ENCODE measurements around the gene WDR45B.
A peak's percentile ranks its signal among the peaks of the same experiment; 100 is the strongest.
"Not testable (repeated sequence)": the region's sequence is repeated elsewhere in the genome, so short reads cannot be mapped to it uniquely, and the experiment has no call there.

WDR45B gene

DNA sequence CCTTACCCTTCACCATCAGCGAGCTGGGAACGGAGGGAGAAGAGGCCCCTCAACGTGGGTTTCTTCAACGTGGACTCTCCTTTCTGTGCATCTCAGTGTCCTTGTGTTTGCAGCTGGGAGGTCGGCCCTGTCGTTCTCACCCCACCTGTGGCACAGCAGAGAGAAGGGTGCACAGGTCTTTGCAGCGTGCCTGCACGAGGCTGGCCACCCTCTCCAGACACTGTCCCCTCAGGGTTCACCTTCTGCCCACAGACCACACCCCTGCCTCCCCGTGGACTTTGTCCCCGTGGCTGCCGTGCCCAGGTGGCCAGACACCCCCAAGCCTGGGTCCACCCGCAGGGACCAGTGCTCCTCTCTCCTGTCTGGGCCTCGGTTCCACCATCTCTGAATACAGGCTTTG lies 7.3 kb upstream of the WDR45B start:
- no peak for DNase-seq

DNA sequence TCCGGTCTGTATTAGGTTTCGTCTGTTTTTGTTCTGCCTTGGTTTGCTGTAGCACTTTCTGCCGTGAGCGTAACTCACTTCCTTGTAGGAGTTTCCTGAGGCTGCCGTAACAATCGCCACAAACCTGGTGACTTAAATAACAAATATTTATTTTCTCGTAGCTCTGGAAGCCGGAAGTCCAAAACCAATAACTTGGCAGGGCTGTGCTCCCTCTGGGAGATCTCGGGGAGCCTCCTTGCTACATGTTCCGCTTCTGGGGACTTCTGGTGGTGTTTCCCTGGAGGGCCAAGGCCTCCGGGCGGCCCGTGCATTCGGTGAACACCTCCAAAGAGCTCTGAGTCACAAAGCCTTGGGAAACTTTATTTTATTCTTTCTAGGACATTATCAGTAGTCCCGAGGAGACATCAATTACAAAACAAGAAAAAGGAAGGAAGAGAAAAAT lies 6.8 kb upstream of the WDR45B start:
- no peak for DNase-seq

DNA sequence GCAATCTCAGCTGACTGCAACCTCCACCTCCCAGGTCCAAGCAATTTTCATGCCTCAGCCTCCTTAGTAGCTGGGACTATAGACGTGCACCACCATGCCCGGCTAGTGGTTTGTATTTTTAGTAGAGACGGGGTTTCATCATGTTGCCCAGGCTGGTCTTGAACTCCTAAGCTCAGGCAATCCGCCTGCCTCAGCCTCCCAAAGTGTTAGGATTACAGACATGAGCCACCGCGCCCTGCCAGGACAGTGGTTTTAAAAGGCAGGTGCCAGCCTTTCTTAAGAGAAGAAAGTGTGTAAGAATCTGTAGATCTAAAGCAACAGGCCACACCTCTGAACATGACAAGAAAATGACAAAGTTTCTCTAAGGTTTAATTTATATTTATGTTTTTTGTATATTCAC lies 6.4 kb upstream of the WDR45B start:
- DNase-seq, result not testable (repeated sequence)

DNA sequence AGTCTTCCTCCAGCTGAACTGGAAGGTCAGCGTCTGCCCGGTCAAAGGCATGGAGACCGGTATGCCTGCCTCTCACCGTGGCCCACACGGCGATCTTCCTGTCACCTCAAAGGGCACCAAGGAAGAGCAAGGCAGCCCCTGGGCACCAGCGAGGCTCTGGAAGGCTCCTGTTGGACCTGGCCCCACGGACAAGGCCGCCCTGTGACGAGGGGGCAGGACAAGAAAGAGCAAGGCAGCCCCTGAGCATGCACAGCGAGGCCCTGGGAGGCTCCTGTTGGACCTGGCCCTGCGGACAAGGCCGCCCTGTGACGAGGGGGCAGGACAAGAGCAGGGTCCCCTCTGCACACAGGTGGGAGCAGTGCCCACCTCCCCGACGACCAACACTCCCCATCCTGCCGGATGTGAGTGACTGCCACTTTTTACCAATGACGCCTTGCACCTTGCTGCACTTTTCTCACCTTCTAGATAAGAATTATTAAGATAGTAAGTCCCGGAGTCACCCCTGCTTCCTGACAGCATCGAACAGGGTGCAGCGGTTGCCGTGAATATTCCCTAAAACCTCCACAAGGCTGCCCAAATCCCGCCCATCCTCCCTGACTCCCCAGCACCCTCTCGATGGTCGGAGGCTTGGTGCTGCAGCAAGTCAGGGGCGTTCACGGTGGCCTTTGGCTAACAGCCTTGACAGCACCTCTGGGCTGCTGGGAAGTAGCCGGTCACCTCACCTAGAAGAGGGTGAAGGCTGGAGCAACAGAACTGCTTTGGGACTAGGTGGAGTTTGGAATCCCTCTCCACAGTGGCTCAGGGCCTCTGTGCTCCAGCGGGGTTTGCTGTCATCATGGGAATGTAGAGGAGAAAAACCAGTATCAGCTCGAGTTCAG lies 5.6 kb upstream of the WDR45B start:
- DNase-seq, result no peak

DNA sequence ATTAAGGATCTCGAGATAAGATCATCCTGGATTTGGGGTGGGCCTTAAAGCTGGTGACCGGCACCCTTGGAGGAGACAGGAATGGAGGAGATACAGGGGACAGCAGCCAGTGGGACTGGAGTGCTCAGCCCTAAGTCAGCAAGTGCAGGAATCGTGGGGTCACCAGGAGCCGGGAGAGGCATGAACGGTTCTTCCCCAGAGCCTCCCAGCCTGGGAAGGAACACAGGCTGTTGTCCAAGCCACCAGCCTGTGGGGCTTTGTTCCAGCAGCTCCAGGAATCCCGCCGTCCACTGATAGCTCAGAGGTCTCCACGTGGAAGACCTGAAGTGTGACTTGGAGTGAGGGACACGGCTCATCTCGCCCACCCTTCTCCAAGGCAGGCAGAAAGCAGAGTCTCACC lies 2.5 kb upstream of the WDR45B start:
- DNase-seq, result no peak

DNA sequence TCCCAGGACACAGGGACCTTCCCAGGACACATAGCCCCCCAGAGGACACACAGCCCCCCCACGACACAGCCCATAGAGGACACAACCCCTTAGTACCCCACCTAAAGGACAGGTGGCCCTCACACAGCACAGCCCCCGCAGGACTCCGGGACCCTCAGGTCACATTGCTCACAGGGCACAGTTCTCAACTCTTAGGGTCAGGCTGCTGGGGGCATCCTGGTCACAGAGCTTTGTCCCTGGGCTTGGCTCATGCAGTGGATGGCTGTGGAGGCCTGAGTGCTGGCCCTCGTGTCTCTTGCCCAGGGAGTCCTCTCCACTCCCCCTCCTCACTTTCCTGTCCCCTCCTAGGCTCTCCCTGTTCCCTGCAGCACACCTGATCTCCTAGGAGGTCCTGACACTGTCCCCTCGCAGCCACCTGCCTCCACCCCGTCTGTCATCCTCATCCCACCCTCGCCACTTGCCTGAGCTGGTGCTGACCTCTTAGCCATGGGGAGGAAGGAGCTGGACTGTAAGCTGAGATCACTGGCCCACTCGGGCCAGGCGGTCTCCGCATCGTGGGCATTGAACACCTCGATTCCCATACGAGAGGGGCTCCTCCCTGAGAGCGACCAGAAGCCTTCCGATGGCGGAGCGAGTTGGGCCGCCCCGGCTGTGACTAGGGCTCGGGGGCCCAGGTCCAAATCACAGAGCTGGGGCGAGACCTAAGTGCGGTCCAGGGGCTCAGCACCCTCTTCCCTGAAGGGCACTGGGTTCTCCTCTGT lies 1.4 kb upstream of the WDR45B start:
- DNase-seq, result no peak

DNA sequence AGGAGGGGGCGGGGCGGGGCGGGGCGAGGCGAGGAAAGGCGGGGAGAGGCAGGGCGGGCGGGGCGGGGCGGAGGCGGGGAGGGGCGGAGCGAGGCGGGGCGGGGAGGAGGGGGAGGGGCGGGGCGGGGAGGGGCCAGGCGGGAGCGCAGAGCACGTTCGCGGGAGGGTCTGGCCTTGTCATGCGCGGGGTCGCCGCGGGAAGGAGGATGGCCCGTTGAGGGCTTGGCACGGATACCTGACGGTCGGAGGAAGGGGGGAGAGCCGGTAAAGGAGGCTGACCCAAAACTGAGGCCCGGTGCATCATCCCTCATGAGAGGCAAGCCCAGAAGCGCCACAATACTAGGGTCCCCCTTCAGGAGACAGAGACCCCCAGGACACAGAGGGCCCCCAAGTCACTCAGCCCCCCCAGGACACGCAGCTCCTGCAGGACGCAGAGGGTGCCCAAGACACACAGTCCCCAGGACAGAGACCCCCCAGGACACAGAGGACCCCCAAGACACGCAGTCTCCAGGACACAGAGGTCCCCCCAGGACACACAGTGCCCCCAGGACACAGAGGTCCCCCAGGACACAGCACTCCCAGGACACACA lies 593 bp upstream of the WDR45B start:
- peak; percentile 17 to 41 for DNase-seq

DNA sequence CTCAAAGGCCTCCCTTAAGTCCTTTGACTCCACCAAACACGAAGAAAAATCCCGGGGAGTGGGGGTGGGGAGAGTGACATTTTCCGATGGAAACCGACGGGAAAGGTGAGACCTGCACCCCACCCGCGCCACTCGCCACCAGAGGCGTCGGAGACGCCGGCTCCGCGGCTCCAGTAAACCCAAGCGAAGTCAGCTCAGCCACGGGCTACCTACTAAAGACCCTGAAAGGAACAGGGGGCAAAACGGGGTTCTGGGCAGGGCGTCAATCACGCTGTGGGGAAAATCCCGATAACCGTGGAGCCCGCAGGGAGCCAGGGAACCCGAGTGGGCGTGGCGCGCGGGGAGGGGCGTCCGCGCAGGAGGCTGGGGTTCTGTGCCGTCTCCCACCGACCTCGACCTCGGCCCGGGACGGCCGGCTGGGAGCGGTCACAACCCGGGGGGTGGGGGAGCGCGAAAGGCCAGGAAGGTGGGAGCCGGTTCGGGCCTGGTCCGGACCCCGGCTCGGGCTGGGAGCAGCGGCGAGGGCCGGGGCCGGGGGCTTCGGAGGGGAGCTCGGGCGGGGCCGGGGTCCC lies 565 bp downstream of the WDR45B start:
- no peak for DNase-seq

DNA sequence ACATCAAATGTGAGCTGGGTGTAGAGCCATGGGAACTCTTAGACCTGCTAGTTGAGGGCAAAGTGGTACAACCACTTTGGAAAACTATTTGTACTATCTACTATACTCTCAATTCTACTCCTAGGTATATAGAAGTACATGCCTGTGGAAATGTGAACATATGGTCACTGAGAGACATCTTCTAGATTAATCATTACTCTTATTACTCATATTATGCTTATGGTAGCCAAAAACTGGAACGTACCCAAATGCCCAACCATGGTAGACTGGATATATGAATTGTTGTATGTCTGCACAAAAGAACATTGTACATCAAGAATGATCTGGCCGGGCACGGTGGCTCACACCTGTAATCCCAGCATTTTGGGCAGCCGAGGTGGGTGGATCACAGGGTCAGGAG lies 2.7 kb downstream of the WDR45B start:
- DNase-seq, result no peak

DNA sequence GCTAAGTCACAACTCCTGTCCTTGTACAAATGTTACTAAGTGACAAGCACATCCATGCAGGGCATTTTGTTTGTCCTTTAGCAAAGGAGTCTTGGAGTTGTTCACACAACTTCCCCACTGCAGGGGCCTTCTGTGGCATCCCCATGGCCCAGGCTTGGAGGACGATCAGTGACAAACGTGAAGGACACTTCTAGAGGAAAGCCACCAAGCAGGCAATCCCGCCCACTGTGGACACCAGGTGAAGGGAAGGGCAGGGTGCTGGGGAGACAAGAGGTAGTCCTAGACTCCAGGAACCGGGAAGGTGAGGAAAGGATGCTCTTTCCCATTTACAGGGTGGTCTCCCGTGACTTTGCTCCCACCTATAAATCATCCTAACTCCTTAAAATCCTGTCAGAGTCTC lies 4.1 kb downstream of the WDR45B start:
- DNase-seq, result no peak

DNA sequence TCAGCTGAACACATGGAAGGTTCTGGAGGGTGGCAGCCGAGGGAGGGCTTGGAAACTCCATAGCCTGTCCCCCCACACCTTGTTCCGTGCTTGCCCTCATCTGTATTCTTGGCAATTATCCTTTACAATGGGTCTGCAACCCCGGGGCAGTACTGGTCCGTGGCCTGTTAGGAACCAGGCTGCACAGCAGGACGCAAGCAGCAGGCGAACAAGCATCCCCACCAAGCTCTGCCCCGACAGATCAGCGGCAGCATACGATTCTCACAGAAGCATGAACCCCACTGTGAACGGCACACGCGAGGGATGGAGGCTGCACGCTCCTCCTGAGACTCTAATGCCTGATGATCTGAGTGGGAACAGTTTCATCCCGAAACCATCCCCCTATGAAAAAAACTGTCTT lies 6.2 kb downstream of the WDR45B start:
- no peak for DNase-seq

DNA sequence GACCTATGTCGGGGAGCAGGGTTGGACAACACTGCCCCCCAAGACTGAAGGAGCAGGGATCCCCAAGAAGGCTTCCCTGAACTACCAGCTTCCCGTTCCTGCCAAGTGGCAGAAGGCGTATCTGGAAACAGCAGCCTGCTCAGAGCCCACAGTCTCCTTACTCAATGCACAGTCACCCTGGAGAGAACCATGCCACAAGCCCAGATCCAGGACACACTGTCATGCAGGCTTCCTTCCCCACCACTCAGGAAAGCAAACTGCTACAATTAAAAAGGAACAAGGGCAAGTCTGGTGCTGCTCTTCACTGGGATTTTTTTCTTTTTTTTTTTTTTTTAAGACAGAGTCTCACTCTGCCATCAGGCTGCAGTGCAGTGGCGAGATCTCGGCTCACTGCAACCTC lies 8.2 kb downstream of the WDR45B start:
- DNase-seq, result no peak

DNA sequence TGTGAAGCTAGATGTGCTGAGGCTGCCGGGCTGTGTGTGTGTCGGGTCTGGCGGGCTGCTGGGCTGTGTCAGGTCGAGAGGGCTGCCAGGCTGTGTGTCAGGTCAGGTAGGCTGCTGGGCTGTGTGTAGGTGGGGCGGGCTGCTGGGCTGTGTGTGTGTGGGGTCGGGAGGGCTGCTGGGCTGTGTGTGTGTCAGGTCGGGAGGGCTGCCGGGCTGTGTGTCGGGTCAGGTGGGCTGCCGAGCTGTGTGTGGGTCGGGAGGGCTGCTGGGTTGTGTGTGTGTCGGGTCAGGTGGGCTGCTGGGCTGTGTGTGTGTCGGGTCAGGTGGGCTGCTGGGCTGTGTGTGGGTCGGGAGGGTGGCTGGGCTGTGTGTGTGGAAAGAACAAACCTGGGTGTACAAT lies 8.6 kb downstream of the WDR45B start:
- DNase-seq, result no peak

DNA sequence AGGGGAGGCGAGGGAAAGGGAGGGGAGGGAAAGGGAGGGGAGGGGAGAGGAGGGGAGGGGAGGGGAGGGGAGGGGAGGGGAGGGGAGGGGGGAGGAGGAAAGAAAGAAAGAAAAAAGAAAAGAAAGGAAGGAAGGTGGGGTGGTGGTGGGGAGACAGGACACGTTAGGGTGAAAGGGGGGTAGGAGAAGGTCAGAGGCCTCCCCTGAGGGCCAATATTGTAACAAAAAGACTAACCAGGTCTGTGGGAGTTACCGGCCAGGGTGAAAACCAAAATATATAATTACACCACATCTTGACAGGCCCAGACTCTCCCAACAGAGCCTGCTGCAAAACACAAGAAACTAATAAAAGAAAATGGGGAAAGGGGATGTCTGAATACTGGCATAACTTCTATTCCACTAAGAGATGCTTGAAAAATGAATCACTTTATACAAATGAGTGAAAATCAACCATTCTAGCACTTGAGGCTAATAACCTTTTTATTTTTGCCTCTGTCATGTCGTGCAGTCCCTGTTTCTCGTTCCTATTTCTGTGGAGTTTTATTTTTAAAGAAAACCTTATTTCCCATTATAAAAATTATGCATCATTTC lies 10.0 kb downstream of the WDR45B start:
- DNase-seq, result no peak

DNA sequence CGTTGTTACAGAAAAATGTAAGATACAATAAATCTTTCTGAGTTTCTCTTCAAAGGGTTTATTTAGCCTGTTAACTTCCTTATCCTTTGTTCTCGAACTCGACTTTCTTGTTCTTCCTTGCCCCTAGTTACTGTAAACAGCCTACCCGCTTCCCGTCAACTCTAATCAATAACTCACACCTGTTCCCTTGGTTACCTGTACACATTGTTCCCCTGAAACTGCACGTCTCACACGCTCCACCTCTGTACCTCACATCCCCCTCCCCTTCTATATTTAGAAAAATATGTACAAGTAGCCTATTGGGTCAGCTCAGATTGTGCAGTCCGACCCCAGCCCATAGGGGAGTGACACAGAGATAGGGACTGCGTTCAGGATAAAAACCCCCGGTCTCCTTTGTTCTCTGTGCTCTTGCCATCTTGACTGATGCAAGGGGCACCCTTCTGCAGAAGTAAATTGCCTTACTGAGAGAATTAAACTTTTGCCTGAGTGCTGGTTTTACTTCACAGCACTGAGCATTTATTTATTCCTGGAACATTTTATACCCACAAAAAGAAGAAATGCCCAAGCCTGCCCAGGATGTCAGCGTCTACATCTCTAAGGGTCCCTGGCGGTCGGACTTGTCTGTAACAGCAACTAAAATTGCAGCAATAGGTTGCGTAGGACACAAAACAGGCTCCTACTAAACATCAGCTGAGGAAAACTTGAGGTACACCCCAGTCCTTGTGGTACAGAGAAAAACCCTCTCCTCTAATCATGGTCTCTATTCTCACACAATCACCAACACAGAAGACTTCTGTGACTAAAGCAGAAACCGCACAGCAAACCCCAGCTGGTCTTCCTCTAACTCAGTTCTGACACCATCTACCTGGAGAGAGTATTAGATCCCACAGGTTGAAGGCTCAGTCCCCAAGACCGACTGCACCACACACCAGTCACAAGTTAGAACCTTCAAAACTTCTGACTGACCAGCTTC lies 11.3 kb downstream of the WDR45B start:
- no peak for DNase-seq

DNA sequence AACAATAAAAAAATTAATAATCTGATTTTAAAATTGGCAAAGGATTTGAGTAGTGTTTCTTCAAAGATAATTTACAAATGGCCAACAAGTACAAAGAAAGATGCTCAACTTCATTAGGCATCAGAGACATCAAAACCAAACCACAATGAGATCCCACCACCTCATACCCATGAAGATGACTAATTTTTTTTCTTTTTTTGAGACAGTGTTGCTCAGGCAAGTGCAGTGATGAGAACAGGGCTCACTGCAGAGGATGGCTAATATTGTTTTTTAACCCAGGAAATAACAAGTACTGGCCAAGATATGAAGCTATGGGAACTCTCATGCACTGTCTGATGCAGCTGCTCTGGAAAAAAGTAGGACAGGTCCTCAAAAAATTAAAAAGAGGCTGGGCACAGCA lies 14.9 kb downstream of the WDR45B start:
- no peak for DNase-seq

DNA sequence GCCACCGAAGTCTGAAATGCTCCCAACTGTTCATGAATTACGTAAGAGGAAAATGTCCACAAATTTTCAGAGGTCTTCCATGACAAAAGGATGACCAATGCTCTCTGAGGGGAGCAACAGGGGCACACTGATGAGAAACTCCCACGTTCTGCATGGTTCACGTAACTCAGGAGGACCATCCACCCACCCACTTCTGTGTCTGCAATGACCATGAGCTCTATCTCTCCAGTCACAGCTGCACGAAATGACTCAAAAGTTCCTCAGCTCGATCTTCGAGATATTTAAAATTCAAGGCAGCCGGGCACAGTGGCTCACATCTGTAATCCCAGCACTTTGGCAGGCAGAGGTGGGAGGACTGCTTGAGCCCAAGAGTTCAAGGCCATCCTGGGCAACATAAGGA lies 15.8 kb downstream of the WDR45B start:
- no peak for DNase-seq

DNA sequence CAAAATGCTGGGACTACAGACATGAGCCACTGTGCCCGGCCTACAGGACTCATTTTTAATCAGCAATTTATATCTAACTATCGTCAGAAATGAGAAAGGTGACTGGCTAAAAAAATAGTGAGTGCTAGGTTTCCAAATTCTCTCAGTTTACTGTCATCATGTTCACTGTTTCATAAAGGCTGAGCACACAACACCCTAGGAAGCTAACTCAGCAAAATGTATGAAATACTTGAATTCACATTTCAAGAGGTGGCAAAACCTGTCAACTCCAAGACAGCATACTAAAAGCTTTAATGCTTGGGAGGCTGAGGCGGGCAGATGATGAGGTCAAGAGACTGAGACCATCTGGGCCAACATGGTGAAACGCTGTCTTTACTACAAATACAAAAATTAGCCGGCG lies 16.7 kb downstream of the WDR45B start:
- no peak for DNase-seq

DNA sequence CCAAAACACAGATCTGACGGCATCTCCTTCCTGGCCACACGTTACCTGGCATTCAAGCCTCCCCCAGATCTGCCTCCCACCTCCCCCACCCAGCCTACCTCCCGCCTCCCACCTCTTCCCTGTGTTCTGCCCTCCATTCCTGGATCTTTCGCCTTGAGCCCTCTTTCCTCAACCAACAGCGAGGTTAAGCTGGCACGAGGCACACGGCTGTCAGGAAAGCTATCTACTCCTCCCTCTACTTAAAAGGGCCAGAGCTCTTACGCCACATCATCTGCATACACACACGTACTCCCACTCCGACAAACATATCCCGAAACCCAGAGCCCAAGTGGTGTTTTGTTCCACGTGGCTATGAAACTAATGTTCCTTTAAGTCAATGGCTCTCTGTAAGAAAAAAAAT lies 18.0 kb downstream of the WDR45B start:
- no peak for DNase-seq

DNA sequence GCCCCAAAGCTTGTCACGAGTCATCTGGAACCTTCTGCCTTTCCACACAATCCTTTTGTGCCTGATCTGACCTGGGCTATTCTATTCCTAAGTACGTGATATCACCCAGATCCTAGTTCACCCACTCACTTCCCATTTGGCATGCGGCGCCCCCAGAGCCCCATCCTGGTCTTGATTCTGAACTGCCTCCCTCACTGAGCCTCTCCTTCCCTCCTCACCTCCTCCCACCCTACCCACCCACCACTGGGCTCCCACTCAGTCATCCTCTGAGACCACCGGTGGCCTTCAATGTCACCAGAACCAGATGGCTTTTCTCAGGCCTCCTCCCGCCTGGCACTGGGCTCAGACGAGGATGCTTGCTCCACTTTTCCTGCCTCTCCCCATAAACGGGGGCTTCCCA lies 18.5 kb downstream of the WDR45B start:
- no peak for DNase-seq

DNA sequence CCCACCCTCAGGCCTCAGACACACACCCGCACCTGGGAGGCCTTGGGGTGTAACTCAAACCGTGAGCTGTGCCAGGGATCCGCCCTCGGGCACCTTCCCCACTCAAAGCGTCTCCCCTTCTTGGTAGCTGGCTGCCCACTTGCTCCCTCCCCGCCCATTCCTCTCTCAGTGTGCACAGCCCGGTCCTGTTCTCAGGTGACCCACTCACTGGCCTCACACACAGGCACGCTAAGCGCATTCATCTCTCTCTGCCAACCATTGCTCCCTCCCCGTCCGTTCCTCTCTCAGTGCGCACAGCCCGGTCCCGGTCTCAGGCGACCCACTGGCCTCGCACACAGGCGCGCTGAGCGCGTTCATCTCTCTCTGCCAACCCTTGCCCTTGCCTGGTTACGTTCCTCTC lies 20.8 kb downstream of the WDR45B start:
- DNase-seq, result peak in 1 of 2 experiments; percentile 22

DNA sequence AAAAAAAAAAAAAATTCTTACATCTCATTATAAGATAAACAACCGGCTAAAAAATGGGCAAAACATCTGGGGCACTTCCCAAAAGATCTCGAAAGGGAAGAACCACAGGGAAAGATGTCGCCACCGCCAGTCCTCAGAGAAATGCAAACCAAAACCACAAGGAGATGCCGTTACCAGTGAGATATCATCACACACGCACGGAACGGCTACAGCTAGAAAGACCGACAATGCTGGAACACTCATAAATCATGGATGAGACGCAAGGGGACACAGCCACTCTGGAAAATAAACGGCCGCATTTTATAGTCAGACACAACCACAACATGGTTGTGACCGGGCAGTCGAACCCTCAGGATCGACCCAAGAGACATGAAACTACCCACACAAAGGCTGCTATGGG lies 24.5 kb downstream of the WDR45B start:
- DNase-seq, result no peak

Data from NCI-H2081 (cell line).